Naive thymus-derived CD4-positive, alpha-beta T cell (primary cell): ENCODE results near the gene CACNA1S. TPM values are rescaled to one million over a fixed set of nuclear protein-coding genes. Genes with fewer than 3 reads are reported as not detected.

Source experiments
- ATAC-seq: fragments of 150-1000 bp; cut with Tn5 transposase; 2 replicates; pipeline ENCODE4 v1.10.0; 2021; ENCODE audit warnings: mild to moderate bottlenecking, moderate library complexity
- CTCF ChIA-PET: fragments of 350-600 bp; sonication (Branson Sonifier 250); formaldehyde crosslinking; loops from one replicate; lab custom pipeline; 2021; ENCODE audit warnings: antibody characterized with exemption; lab: Charles Lee
- POLR2A ChIA-PET: fragments of 350-600 bp; sonication (Branson Sonifier 250); formaldehyde crosslinking; loops from one replicate; lab custom pipeline; 2021; ENCODE audit warnings: antibody characterized with exemption, inconsistent platforms; lab: Charles Lee
- DNase-seq, 9 donors: peaks; one replicate each; pipeline versions ENCODE4 v3.0.0 to v3.0.0-alpha.2; 2020 to 2022; ENCODE audit warnings: mixed read lengths in 1 of 9
- H3K27ac ChIP-seq: one replicate; pipeline ENCODE4 v1.7.0; 2013; ENCODE audit warnings: mild to moderate bottlenecking, low read depth, low read length, moderate library complexity
- H3K27me3 ChIP-seq, 2 donors: one replicate each; pipeline ENCODE4 v1.7.0; 2013; ENCODE audit warnings: low read length in 2 of 2, mild to moderate bottlenecking in 2 of 2, moderate library complexity in 2 of 2; ENCODE audit not compliant: control insufficient read depth in 2 of 2, insufficient read depth in 2 of 2
- H3K36me3 ChIP-seq, 3 experiments: 1 replicate in 2 of 3; 2 replicates in 1 of 3; pipeline ENCODE4 v1.7.0; 2013; ENCODE audit warnings: low read length in 3 of 3, mild to moderate bottlenecking in 3 of 3, moderate library complexity in 1 of 3; ENCODE audit not compliant: insufficient read depth in 3 of 3, control insufficient read depth in 2 of 3
- H3K4me1 ChIP-seq, 2 donors: one replicate each; pipeline ENCODE4 v1.7.0; 2013; ENCODE audit warnings: low read length in 2 of 2, mild to moderate bottlenecking in 2 of 2, moderate library complexity in 1 of 2; ENCODE audit not compliant: control insufficient read depth in 2 of 2, insufficient read depth in 2 of 2
- H3K4me3 ChIP-seq: 2 replicates; pipeline ENCODE4 v1.7.0; 2013; ENCODE audit warnings: mild to moderate bottlenecking, low read length
- H3K9me3 ChIP-seq, 3 experiments: 1 replicate in 2 of 3; 2 replicates in 1 of 3; pipeline ENCODE4 v1.7.0; 2013; ENCODE audit warnings: low read length in 3 of 3; ENCODE audit not compliant: control insufficient read depth in 2 of 3
- H3K27ac Mint-ChIP-seq, 9 donors: one replicate each; pipeline ENCODE4 v1.8.0; 2020 to 2022; ENCODE audit warnings: mixed read lengths in 9 of 9, mild to moderate bottlenecking in 8 of 9, moderate library complexity in 5 of 9, inconsistent platforms in 2 of 9
- H3K27me3 Mint-ChIP-seq, 5 donors: one replicate each; pipeline ENCODE4 v1.8.0; 2021 to 2022; ENCODE audit warnings: mixed read lengths in 5 of 5, mild to moderate bottlenecking in 1 of 5
- H3K36me3 Mint-ChIP-seq, 5 donors: one replicate each; pipeline ENCODE4 v1.8.0; 2020 to 2022; ENCODE audit warnings: mixed read lengths in 5 of 5, mild to moderate bottlenecking in 3 of 5, inconsistent platforms in 1 of 5
- H3K4me1 Mint-ChIP-seq, 7 donors: one replicate each; pipeline ENCODE4 v1.8.0; 2020 to 2022; ENCODE audit warnings: mixed read lengths in 7 of 7, mild to moderate bottlenecking in 3 of 7, inconsistent platforms in 1 of 7
- H3K4me3 Mint-ChIP-seq, 10 donors: one replicate each; pipeline ENCODE4 v1.8.0; 2020 to 2022; ENCODE audit warnings: mild to moderate bottlenecking in 10 of 10, mixed read lengths in 10 of 10, moderate library complexity in 6 of 10, inconsistent platforms in 2 of 10
- H3K9me3 Mint-ChIP-seq, 11 donors: one replicate each; pipeline ENCODE4 v1.8.0; 2020 to 2022; ENCODE audit warnings: mixed read lengths in 11 of 11, mild to moderate bottlenecking in 4 of 11, inconsistent platforms in 1 of 11, moderate library complexity in 1 of 11
- intact Hi-C, 2 donors: fragments of 100-400 bp; cut with micrococcal nuclease; formaldehyde crosslinking; loops; one replicate each; pipeline ENCODE4 v1.15.1; 2023
- polyA plus RNA-seq, 2 donors: library from polyadenylated mRNA; unstranded; fragments of 300-500 nt; fragmentation: Illumina TruSeq; gene quantifications; one replicate each; pipeline ENCODE4 v1.2.3, GENCODE V29; 2021
- total RNA-seq, 6 experiments: library from RNA in 5 of 6; stranded (reverse) in 5 of 6; gene quantifications; 1 replicate in 5 of 6; 2 replicates in 1 of 6; pipeline ENCODE4 v1.2.3 and lab custom pipeline; 2021 to 2026

CACNA1S gene
- total and polyA plus RNA-seq, 7 experiments from 2014 or later = not detected

GRCh38 chr1:201093962-201094361, 18.3 kb downstream of the CACNA1S start:
- H3K9me3 ChIP-seq = no peaks in the 10 kb centered on the region
- no peak overlapping the region for H3K27ac Mint-ChIP-seq
- intact Hi-C loops = no loop called here
- DNase-seq (no peak), ATAC-seq (no peak)
- H3K36me3 ChIP-seq = no peaks in the 10 kb centered on the region
- H3K4me1 Mint-ChIP-seq = no peaks in the 10 kb centered on the region
- H3K4me1 ChIP-seq = no peaks in the 10 kb centered on the region
- no peak overlapping the region for H3K4me3 ChIP-seq
- peaks cover 0 to 3% (median 0%) of the 10 kb centered on the region in 11 donors for H3K9me3 Mint-ChIP-seq
- no peaks in the 10 kb centered on the region for H3K27me3 ChIP-seq
- H3K27me3 Mint-ChIP-seq = peaks cover 0 to 6% (median 0%) of the 10 kb centered on the region in 5 donors
- no peak overlapping the region for H3K27ac ChIP-seq
- POLR2A ChIA-PET = no interaction called here
- no peak overlapping the region for H3K4me3 Mint-ChIP-seq
- CTCF ChIA-PET = interaction anchor here (0.9 kb wide), 1 partner anchor 121 kb away, joined by 3 read pairs; no protein-coding TSS in a partner anchor
- no peaks in the 10 kb centered on the region for H3K36me3 Mint-ChIP-seq

GRCh38 chr1:201093561-201093960, 18.7 kb downstream of the CACNA1S start:
- no peaks in the 10 kb centered on the region for H3K4me1 Mint-ChIP-seq
- intact Hi-C loops = no loop called here
- no peak overlapping the region for H3K27ac Mint-ChIP-seq
- H3K9me3 Mint-ChIP-seq = peaks cover 0 to 3% (median 0%) of the 10 kb centered on the region in 11 donors
- Histone ChIP-seq H3K27ac (no peak overlapping the region), H3K36me3 (no peaks in the 10 kb centered on the region), H3K27me3 (no peaks in the 10 kb centered on the region), H3K4me3 (no peak overlapping the region), H3K4me1 (no peaks in the 10 kb centered on the region), H3K9me3 (no peaks in the 10 kb centered on the region)
- DNase-seq (no peak), ATAC-seq (no peak)
- H3K36me3 Mint-ChIP-seq = no peaks in the 10 kb centered on the region
- H3K27me3 Mint-ChIP-seq = peaks cover 0 to 6% (median 0%) of the 10 kb centered on the region in 5 donors
- POLR2A ChIA-PET = no interaction called here
- CTCF ChIA-PET = no interaction called here
- H3K4me3 Mint-ChIP-seq = no peak overlapping the region

- H3K27me3 Mint-ChIP-seq = peaks cover 0 to 12% (median 4%) of the 10 kb centered on the region in 5 donors
- ChIA-PET CTCF (no interaction called here), POLR2A (no interaction called here)
- no peaks in the 10 kb centered on the region for H3K9me3 ChIP-seq
- no peak overlapping the region for H3K27ac ChIP-seq
- no peaks in the 10 kb centered on the region for H3K4me1 Mint-ChIP-seq
- H3K36me3 Mint-ChIP-seq = no peaks in the 10 kb centered on the region
- DNase-seq (no peak), ATAC-seq (no peak)
- no peaks in the 10 kb centered on the region for H3K4me1 ChIP-seq
- no peak overlapping the region for H3K4me3 Mint-ChIP-seq
- H3K27me3 ChIP-seq = no peaks in the 10 kb centered on the region
- no peak overlapping the region for H3K27ac Mint-ChIP-seq
- H3K4me3 ChIP-seq = no peak overlapping the region
- intact Hi-C loops = no loop called here
- peaks cover 0 to 3% (median 0%) of the 10 kb centered on the region in 11 donors for H3K9me3 Mint-ChIP-seq
- H3K36me3 ChIP-seq = no peaks in the 10 kb centered on the region
Measured at GRCh38 chr1:201092738-201093137, 19.5 kb downstream of the CACNA1S start.

GRCh38 chr1:201091256-201091655, 21.0 kb downstream of the CACNA1S start:
- no peak for ATAC-seq
- no peaks in the 10 kb centered on the region for H3K4me1 ChIP-seq
- H3K36me3 ChIP-seq = no peaks in the 10 kb centered on the region
- Mint-ChIP-seq H3K27ac (no peak overlapping the region), H3K4me3 (no peak overlapping the region), H3K9me3 (peaks cover 0 to 2% (median 0%) of the 10 kb centered on the region in 11 donors), H3K27me3 (peaks cover 0 to 13% (median 7%) of the 10 kb centered on the region in 5 donors), H3K4me1 (no peaks in the 10 kb centered on the region), H3K36me3 (no peaks in the 10 kb centered on the region)
- H3K27me3 ChIP-seq = no peaks in the 10 kb centered on the region
- ChIA-PET CTCF (no interaction called here), POLR2A (no interaction called here)
- no peak overlapping the region for H3K27ac ChIP-seq
- no peak for DNase-seq
- intact Hi-C loops = no loop called here
- H3K9me3 ChIP-seq = no peaks in the 10 kb centered on the region
- H3K4me3 ChIP-seq = no peak overlapping the region

GRCh38 chr1:201090541-201090940, 21.7 kb downstream of the CACNA1S start:
- H3K9me3 Mint-ChIP-seq = no peaks in the 10 kb centered on the region
- H3K4me3 Mint-ChIP-seq = no peak overlapping the region
- no peaks in the 10 kb centered on the region for H3K27me3 ChIP-seq
- peak overlapping the region in 1 of 9 donors; percentile 68 for H3K27ac Mint-ChIP-seq
- no peaks in the 10 kb centered on the region for H3K36me3 ChIP-seq
- no peaks in the 10 kb centered on the region for H3K4me1 ChIP-seq
- peaks cover 0 to 16% (median 7%) of the 10 kb centered on the region in 5 donors for H3K27me3 Mint-ChIP-seq
- ATAC-seq (no peak), DNase-seq (no peak)
- intact Hi-C loops = no loop called here
- no peaks in the 10 kb centered on the region for H3K9me3 ChIP-seq
- POLR2A ChIA-PET = no interaction called here
- H3K4me3 ChIP-seq = no peak overlapping the region
- no peak overlapping the region for H3K27ac ChIP-seq
- H3K4me1 Mint-ChIP-seq = no peaks in the 10 kb centered on the region
- CTCF ChIA-PET = no interaction called here
- no peaks in the 10 kb centered on the region for H3K36me3 Mint-ChIP-seq

GRCh38 chr1:201089596-201089995, 22.6 kb downstream of the CACNA1S start:
- Mint-ChIP-seq H3K4me1 (no peaks in the 10 kb centered on the region), H3K4me3 (no peak overlapping the region), H3K27me3 (peaks cover 0 to 18% (median 7%) of the 10 kb centered on the region in 5 donors), H3K36me3 (no peaks in the 10 kb centered on the region), H3K9me3 (no peaks in the 10 kb centered on the region), H3K27ac (no peak overlapping the region)
- ChIA-PET POLR2A (no interaction called here), CTCF (interaction anchor here (0.7 kb wide), 1 partner anchor 13 kb away, joined by 3 read pairs; no protein-coding TSS in a partner anchor)
- Histone ChIP-seq H3K36me3 (no peaks in the 10 kb centered on the region), H3K9me3 (no peaks in the 10 kb centered on the region), H3K27me3 (no peaks in the 10 kb centered on the region), H3K27ac (no peak overlapping the region), H3K4me3 (no peak overlapping the region), H3K4me1 (no peaks in the 10 kb centered on the region)
- DNase-seq (no peak), ATAC-seq (no peak)
- intact Hi-C loops = loop anchor here in 1 of 2 donors (5.0 kb wide), 2 partner anchors 273 to 318 kb away; no protein-coding TSS in a partner anchor

GRCh38 chr1:201088901-201089525, 23.2 kb downstream of the CACNA1S start:
- POLR2A ChIA-PET = no interaction called here
- Histone ChIP-seq H3K27ac (no peak overlapping the region), H3K27me3 (no peaks in the 10 kb centered on the region), H3K4me1 (no peaks in the 10 kb centered on the region), H3K36me3 (no peaks in the 10 kb centered on the region), H3K4me3 (no peak overlapping the region), H3K9me3 (no peaks in the 10 kb centered on the region)
- Mint-ChIP-seq H3K27me3 (peaks cover 0 to 23% (median 7%) of the 10 kb centered on the region in 5 donors), H3K36me3 (no peaks in the 10 kb centered on the region), H3K9me3 (no peaks in the 10 kb centered on the region), H3K4me3 (no peak overlapping the region), H3K27ac (peak overlapping the region in 1 of 9 donors; percentile 39), H3K4me1 (no peaks in the 10 kb centered on the region)
- intact Hi-C loops = loop anchor here in 1 of 2 donors (5.0 kb wide), 2 partner anchors 273 to 318 kb away; no protein-coding TSS in a partner anchor
- no peak for ATAC-seq
- DNase-seq = no peak
- CTCF ChIA-PET = no interaction called here
